ENCODE data around the gene PDE4A.

DNA sequence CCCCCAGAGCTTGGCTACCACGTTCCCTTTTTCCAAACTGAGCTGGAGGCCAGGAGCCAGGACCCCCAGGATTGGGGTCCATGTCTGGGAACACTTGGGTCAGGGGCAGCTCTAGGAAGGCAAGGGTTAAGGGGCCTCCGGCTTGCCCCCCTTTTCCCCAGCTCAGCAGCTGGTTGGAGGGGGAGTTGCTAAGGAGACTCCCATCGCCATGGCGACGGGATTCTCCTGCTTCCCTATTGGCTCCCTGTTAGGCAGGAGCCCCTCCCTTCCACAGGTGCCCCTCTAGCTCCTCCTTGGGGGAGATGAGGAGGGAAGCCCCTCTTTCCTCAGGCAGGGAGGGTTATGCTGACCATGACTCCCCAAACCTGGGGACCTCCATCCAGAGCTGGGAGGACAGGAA lies 33.9 kb downstream of the PDE4A start:
- TF ChIP-seq, protein P1, sequence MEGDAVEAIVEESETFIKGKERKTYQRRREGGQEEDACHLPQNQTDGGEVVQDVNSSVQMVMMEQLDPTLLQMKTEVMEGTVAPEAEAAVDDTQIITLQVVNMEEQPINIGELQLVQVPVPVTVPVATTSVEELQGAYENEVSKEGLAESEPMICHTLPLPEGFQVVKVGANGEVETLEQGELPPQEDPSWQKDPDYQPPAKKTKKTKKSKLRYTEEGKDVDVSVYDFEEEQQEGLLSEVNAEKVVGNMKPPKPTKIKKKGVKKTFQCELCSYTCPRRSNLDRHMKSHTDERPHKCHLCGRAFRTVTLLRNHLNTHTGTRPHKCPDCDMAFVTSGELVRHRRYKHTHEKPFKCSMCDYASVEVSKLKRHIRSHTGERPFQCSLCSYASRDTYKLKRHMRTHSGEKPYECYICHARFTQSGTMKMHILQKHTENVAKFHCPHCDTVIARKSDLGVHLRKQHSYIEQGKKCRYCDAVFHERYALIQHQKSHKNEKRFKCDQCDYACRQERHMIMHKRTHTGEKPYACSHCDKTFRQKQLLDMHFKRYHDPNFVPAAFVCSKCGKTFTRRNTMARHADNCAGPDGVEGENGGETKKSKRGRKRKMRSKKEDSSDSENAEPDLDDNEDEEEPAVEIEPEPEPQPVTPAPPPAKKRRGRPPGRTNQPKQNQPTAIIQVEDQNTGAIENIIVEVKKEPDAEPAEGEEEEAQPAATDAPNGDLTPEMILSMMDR (conservative IDR thresholded peaks at IDR 0.05) = no peak
- TF ChIP-seq EZH2 (IDR thresholded peaks at IDR 0.05; ENCODE audit: low read depth) = no peak

Measured in PC-9 (cell line).